Keratinocyte (primary cell): ENCODE data around the gene SNRK. TPM values are rescaled to one million over a fixed set of nuclear protein-coding genes. Genes with fewer than 3 reads are reported as not detected.

ENCODE experiments used
- DNase-seq: peaks from one replicate; pipeline ENCODE4 v3.0.0-alpha.2; 2011; ENCODE audit warnings: low read depth, missing footprints, low spot score
- FAIRE-seq: peaks from 2 replicates; lab custom pipeline; 2011; peaks lifted over from hg19 to GRCh38; lab: Jason Lieb, UNC
- H2AFZ ChIP-seq: 2 replicates; pipeline ENCODE4 v1.6.0; 2012; ENCODE audit warnings: low read length, control low read depth, inconsistent platforms; ENCODE audit not compliant: control insufficient read depth
- H3K27ac ChIP-seq: 2 replicates; pipeline ENCODE4 v1.5.1; 2011; ENCODE audit warnings: low read length; ENCODE audit not compliant: control insufficient read depth, insufficient read depth
- H3K27me3 ChIP-seq: 3 replicates; pipeline ENCODE4 v1.6.0; 2011; ENCODE audit warnings: low read length; ENCODE audit not compliant: control insufficient read depth, insufficient read depth; ENCODE audit errors: extremely low read depth
- H3K36me3 ChIP-seq, 2 experiments: 2 replicates in 1 of 2; 3 replicates in 1 of 2; pipeline ENCODE4 v1.5.1; 2011; ENCODE audit warnings: low read length in 2 of 2, mild to moderate bottlenecking in 1 of 2; ENCODE audit not compliant: control insufficient read depth in 2 of 2, insufficient read depth in 2 of 2; ENCODE audit errors: extremely low read depth in 1 of 2
- H3K4me1 ChIP-seq: 3 replicates; pipeline ENCODE4 v1.5.1; 2011; ENCODE audit warnings: low read length; ENCODE audit not compliant: control insufficient read depth, insufficient read depth; ENCODE audit errors: extremely low read depth
- H3K4me2 ChIP-seq: 3 replicates; pipeline ENCODE4 v1.6.0; 2011; ENCODE audit warnings: low read depth, low read length; ENCODE audit not compliant: control insufficient read depth, insufficient read depth; ENCODE audit errors: extremely low read depth
- H3K4me3 ChIP-seq, 3 experiments: fragments of 200-600 bp in 1 of 3; sonication (generic) in 1 of 3; 2 replicates in 2 of 3; 3 replicates in 1 of 3; pipeline ENCODE4 v1.5.1; 2011 to 2016; ENCODE audit warnings: low read length in 3 of 3, mild to moderate bottlenecking in 3 of 3, control low read depth in 2 of 3, inconsistent platforms in 1 of 3, low read depth in 1 of 3, mixed read lengths in 1 of 3, mixed run types in 1 of 3, moderate library complexity in 1 of 3; ENCODE audit not compliant: control insufficient read depth in 2 of 3, insufficient read depth in 2 of 3; ENCODE audit errors: extremely low read depth in 1 of 3
- H3K79me2 ChIP-seq: 2 replicates; pipeline ENCODE4 v1.6.0; 2012; ENCODE audit warnings: low read length; ENCODE audit not compliant: control insufficient read depth, insufficient read depth
- H3K9ac ChIP-seq: 3 replicates; pipeline ENCODE4 v1.6.0; 2011; ENCODE audit warnings: low read length; ENCODE audit not compliant: control insufficient read depth, insufficient read depth; ENCODE audit errors: extremely low read depth
- H3K9me1 ChIP-seq: 3 replicates; pipeline ENCODE4 v1.6.0; 2011; ENCODE audit warnings: low read length; ENCODE audit not compliant: control insufficient read depth, insufficient read depth; ENCODE audit errors: extremely low read depth
- H3K9me3 ChIP-seq: 2 replicates; pipeline ENCODE4 v1.5.1; 2012; ENCODE audit warnings: low read depth, low read length; ENCODE audit not compliant: control insufficient read depth
- H4K20me1 ChIP-seq: 3 replicates; pipeline ENCODE4 v1.6.0; 2011; ENCODE audit warnings: low read length; ENCODE audit not compliant: control insufficient read depth, insufficient read depth; ENCODE audit errors: extremely low read depth
- CTCF ChIP-seq, 3 experiments: IDR thresholded peaks in 1 of 3; conservative IDR thresholded peaks in 1 of 3; optimal IDR thresholded peaks in 1 of 3; 2 replicates in 2 of 3; 3 replicates in 1 of 3; pipeline versions ENCODE3 to v1.5.1; 2011; ENCODE audit warnings: low read length in 3 of 3, mild to moderate bottlenecking in 3 of 3, moderate library complexity in 2 of 3, control low read depth in 1 of 3, inconsistent platforms in 1 of 3; ENCODE audit not compliant: insufficient read depth in 2 of 3; ENCODE audit errors: extremely low read depth in 1 of 3
- EZH2 ChIP-seq: IDR thresholded peaks from one replicate; pipeline ENCODE4 v1.6.1; 2012; ENCODE audit warnings: inconsistent platforms, mild to moderate bottlenecking, low read length, moderate library complexity
- dilution Hi-C: fragments of 300-500 bp; cut with MboI; formaldehyde crosslinking; loops from one replicate; pipeline ENCODE4 v1.7.0; 2020; ENCODE audit warnings: low sequenced_read_pairs; ENCODE audit not compliant: extremely low pct_ligation_motif_present
- polyA plus RNA-seq, 5 experiments: library from polyadenylated mRNA; depleted of rRNA in 3 of 5; stranded (reverse) in 3 of 5; stranded (forward) in 1 of 5; unstranded in 1 of 5; fragments of >200 nt; gene quantifications; 1 replicate in 1 of 5; 2 replicates in 3 of 5; 3 replicates in 1 of 5; pipeline versions ENCODE4 v1.2.1 to v1.2.3, GENCODE V29; 2011 to 2012; ENCODE audit warnings: missing spikeins in 2 of 5, low read depth in 1 of 5, low replicate concordance in 1 of 5

SNRK gene
- polyA plus RNA-seq, 1 donor (not counting 4 experiments of a cell fraction or from before 2014, with no cell fraction given): 15.7 TPM

- H3K36me3 ChIP-seq: peaks cover 25 to 31% of the 10 kb centered on the region in 2 experiments
- no peaks in the 10 kb centered on the region for H3K79me2 ChIP-seq
- no peaks in the 10 kb centered on the region for H3K9me1 ChIP-seq
- no peak overlapping the region for H3K27ac ChIP-seq
- DNase-seq (no peak), FAIRE-seq (no peak)
- H3K4me3 ChIP-seq: no peak overlapping the region
- no peaks in the 10 kb centered on the region for H3K27me3 ChIP-seq
- no peaks in the 10 kb centered on the region for H3K9me3 ChIP-seq
- no peak overlapping the region for H2AFZ ChIP-seq
- no peak overlapping the region for H3K9ac ChIP-seq
- no peaks in the 10 kb centered on the region for H4K20me1 ChIP-seq
- H3K4me2 ChIP-seq: no peak overlapping the region
- TF ChIP-seq CTCF (optimal IDR thresholded peaks at IDR 0.05 in 1 of 3, IDR thresholded peaks at IDR 0.05 in 1 of 3, conservative IDR thresholded peaks at IDR 0.05 in 1 of 3; ENCODE audit: extremely low read depth in 1 of 3, insufficient read depth in 2 of 3, low read length in 3 of 3) (no peak), EZH2 (no peak)
- no peaks in the 10 kb centered on the region for H3K4me1 ChIP-seq
- dilution Hi-C loops: no loop called here
Measured at GRCh38 chr3:43346978-43347749, 60.8 kb downstream of the SNRK start.

GRCh38 chr3:43347774-43348173 is 61.4 kb downstream of the SNRK start:
- no peak overlapping the region for H2AFZ ChIP-seq
- no peaks in the 10 kb centered on the region for H4K20me1 ChIP-seq
- no peak overlapping the region for H3K4me3 ChIP-seq
- DNase-seq: no peak
- TF ChIP-seq EZH2: no peak
- TF ChIP-seq CTCF (optimal IDR thresholded peaks at IDR 0.05 in 1 of 3, IDR thresholded peaks at IDR 0.05 in 1 of 3, conservative IDR thresholded peaks at IDR 0.05 in 1 of 3; ENCODE audit: extremely low read depth in 1 of 3, insufficient read depth in 2 of 3, low read length in 3 of 3): no peak
- H3K9me3 ChIP-seq: no peaks in the 10 kb centered on the region
- H3K79me2 ChIP-seq: no peaks in the 10 kb centered on the region
- no peak overlapping the region for H3K27ac ChIP-seq
- dilution Hi-C loops: no loop called here
- H3K4me1 ChIP-seq: no peaks in the 10 kb centered on the region
- H3K36me3 ChIP-seq: peaks cover 21 to 29% of the 10 kb centered on the region in 2 experiments
- H3K9me1 ChIP-seq: no peaks in the 10 kb centered on the region
- no peak for FAIRE-seq
- no peak overlapping the region for H3K4me2 ChIP-seq
- H3K27me3 ChIP-seq: no peaks in the 10 kb centered on the region
- no peak overlapping the region for H3K9ac ChIP-seq
